ENCODE measurements around the gene KRTAP2-1.
"Not testable (repeated sequence)": the region's sequence is repeated elsewhere in the genome, so short reads cannot be mapped to it uniquely, and the experiment has no call there.

Gene KRTAP2-1

GRCh38 chr17:41015454-41015853 is 31.7 kb downstream of the KRTAP2-1 start:
- intact Hi-C loops (cut with DNase I) = no loop called here
- DNase-seq = no peak

- no peak for DNase-seq
- intact Hi-C loops (cut with DNase I) = no loop called here
Measured at GRCh38 chr17:41013606-41014005, 33.5 kb downstream of the KRTAP2-1 start.

- no peak for DNase-seq
- intact Hi-C loops (cut with DNase I) = no loop called here
Measured at GRCh38 chr17:41013181-41013580, 33.9 kb downstream of the KRTAP2-1 start.

- DNase-seq = no peak
- intact Hi-C loops (cut with DNase I) = no loop called here
Measured at GRCh38 chr17:41012326-41013120, 34.6 kb downstream of the KRTAP2-1 start.

GRCh38 chr17:41010441-41010840 is 36.7 kb downstream of the KRTAP2-1 start:
- no peak for DNase-seq
- intact Hi-C loops (cut with DNase I) = no loop called here

GRCh38 chr17:41009936-41010335 is 37.2 kb downstream of the KRTAP2-1 start:
- no peak for DNase-seq
- intact Hi-C loops (cut with DNase I) = no loop called here

- no peak for DNase-seq
Measured at GRCh38 chr17:41009301-41009760, 37.8 kb downstream of the KRTAP2-1 start.

GRCh38 chr17:41008811-41009210 is 38.3 kb downstream of the KRTAP2-1 start, which contains the start of gene KRTAP3-1:
Gene KRTAP3-1 (minus strand): TSS chr17:41009128. CDS start chr17:41009074, 54 bp downstream.
- DNase-seq = peak in 2 of 10 donors; percentile 47 to 72
- intact Hi-C loops (cut with DNase I) = no loop called here

More at GRCh38 chr17:41009301-41009760, 37.8 kb downstream of the KRTAP2-1 start:
- intact Hi-C loops (cut with DNase I) = no loop called here

- DNase-seq = peak in 1 of 10 donors; percentile 65
- intact Hi-C loops (cut with DNase I) = no loop called here
Measured at GRCh38 chr17:41004397-41004796, 42.7 kb downstream of the KRTAP2-1 start.

- no peak for DNase-seq
- intact Hi-C loops (cut with DNase I) = no loop called here
Measured at GRCh38 chr17:41003926-41004325, 43.2 kb downstream of the KRTAP2-1 start.

- intact Hi-C loops (cut with DNase I) = no loop called here
- no peak for DNase-seq
Measured at GRCh38 chr17:41002814-41003213, 44.3 kb downstream of the KRTAP2-1 start.

- no peak for DNase-seq
- intact Hi-C loops (cut with DNase I) = no loop called here
Measured at GRCh38 chr17:41001795-41002194, 45.3 kb downstream of the KRTAP2-1 start.

GRCh38 chr17:40999563-40999962 is 47.6 kb downstream of the KRTAP2-1 start, which contains the start of gene KRTAP3-2:
Gene KRTAP3-2 (minus strand): TSS chr17:40999906. CDS start chr17:40999853, 53 bp downstream.
- intact Hi-C loops (cut with DNase I) = not testable (repeated sequence)
- DNase-seq = peak in 8 of 10 donors; percentile 18 to 90 (median 31)

- no peak for DNase-seq
- intact Hi-C loops (cut with DNase I) = no loop called here
Measured at GRCh38 chr17:40997361-40997760, 49.8 kb downstream of the KRTAP2-1 start.

GRCh38 chr17:40996829-40997228 is 50.3 kb downstream of the KRTAP2-1 start:
- DNase-seq = no peak
- intact Hi-C loops (cut with DNase I) = no loop called here

All from posterior cingulate gyrus (tissue), 11 donors.